H1 (cell line): Measurements from ENCODE around the gene FBN2. TPM values are rescaled to one million over a fixed set of nuclear protein-coding genes. Genes with fewer than 3 reads are reported as not detected.

Experiments used
- CTCF ChIA-PET: fragments of 300-600 bp; sonication (Branson Sonifier 250); formaldehyde crosslinking; loops from one replicate; lab custom pipeline; 2021; ENCODE audit not compliant: partially characterized antibody; lab: Charles Lee
- POLR2A ChIA-PET: fragments of 300-600 bp; sonication (Branson Sonifier 250); formaldehyde crosslinking; loops from one replicate; lab custom pipeline; 2021; ENCODE audit warnings: inconsistent platforms; ENCODE audit not compliant: partially characterized antibody; lab: Charles Lee
- DNase-seq, 2 experiments: peaks; one replicate each; pipeline versions ENCODE4 v3.0.0 to v3.0.0-alpha.2; 2010 to 2022; ENCODE audit warnings: low spot score in 2 of 2, low read depth in 1 of 2, mixed read lengths in 1 of 2
- FAIRE-seq: peaks from 2 replicates; lab custom pipeline; 2011; peaks lifted over from hg19 to GRCh38; lab: Jason Lieb, UNC
- H2AFZ ChIP-seq: 2 replicates; pipeline ENCODE4 v1.8.1; 2012; ENCODE audit warnings: low read length, inconsistent platforms
- H2AK5ac ChIP-seq: 2 replicates; pipeline ENCODE4 v1.6.1; 2013; ENCODE audit warnings: low read depth, low read length
- H2BK120ac ChIP-seq: replicated peaks from 2 replicates; pipeline ENCODE3; 2013; ENCODE audit warnings: low read depth, low read length, inconsistent platforms
- H2BK12ac ChIP-seq: 2 replicates; pipeline ENCODE4 v1.6.1; 2013; ENCODE audit warnings: low read depth, low read length
- H2BK15ac ChIP-seq: 2 replicates; pipeline ENCODE4 v1.6.1; 2013; ENCODE audit warnings: low read length
- H2BK20ac ChIP-seq: 2 replicates; pipeline ENCODE4 v1.6.1; 2013; ENCODE audit warnings: low read length
- H2BK5ac ChIP-seq: 2 replicates; pipeline ENCODE4 v1.6.1; 2013; ENCODE audit warnings: low read depth, low read length
- H3K14ac ChIP-seq: 2 replicates; pipeline ENCODE4 v1.6.1; 2013; ENCODE audit warnings: inconsistent platforms; ENCODE audit not compliant: insufficient read length
- H3K18ac ChIP-seq: 2 replicates; pipeline ENCODE4 v1.6.1; 2013; ENCODE audit warnings: low read length; ENCODE audit errors: extremely low read depth
- H3K23ac ChIP-seq: 2 replicates; pipeline ENCODE4 v1.6.1; 2013; ENCODE audit warnings: inconsistent platforms; ENCODE audit not compliant: insufficient read length
- H3K23me2 ChIP-seq: 2 replicates; pipeline ENCODE4 v1.6.1; 2013; ENCODE audit warnings: low read depth, low read length
- H3K27ac ChIP-seq: 2 replicates; pipeline ENCODE4 v1.6.1; 2011; ENCODE audit warnings: low read depth, low read length, inconsistent platforms
- H3K27me3 ChIP-seq, 4 experiments: replicated peaks in 1 of 4; 1 replicate in 1 of 4; 2 replicates in 3 of 4; pipeline versions ENCODE4 v1.6.1 to v1.8.1; 2011 to 2013; ENCODE audit warnings: low read length in 3 of 4, mild to moderate bottlenecking in 3 of 4, inconsistent platforms in 2 of 4, mixed read lengths in 2 of 4, moderate library complexity in 1 of 4; ENCODE audit not compliant: control insufficient read depth in 3 of 4, insufficient read depth in 3 of 4; ENCODE audit errors: extremely low read depth in 1 of 4
- H3K36me3 ChIP-seq, 4 experiments: 2 replicates each; pipeline versions ENCODE4 v1.6.1 to v1.8.1; 2011 to 2013; ENCODE audit warnings: mild to moderate bottlenecking in 4 of 4, low read length in 3 of 4, moderate library complexity in 2 of 4, control low read depth in 1 of 4, inconsistent platforms in 1 of 4; ENCODE audit not compliant: insufficient read depth in 4 of 4, control insufficient read depth in 2 of 4
- H3K4ac ChIP-seq: replicated peaks from 2 replicates; pipeline ENCODE3; 2013; ENCODE audit warnings: low read length, low read depth, mixed read lengths, inconsistent platforms; ENCODE audit not compliant: insufficient read length
- H3K4me1 ChIP-seq, 4 experiments: replicated peaks in 1 of 4; 1 replicate in 1 of 4; 2 replicates in 3 of 4; pipeline versions ENCODE4 v1.6.1 to v1.8.1; 2011 to 2013; ENCODE audit warnings: low read length in 3 of 4, inconsistent platforms in 2 of 4, mixed read lengths in 1 of 4; ENCODE audit not compliant: insufficient read depth in 4 of 4, control insufficient read depth in 3 of 4
- H3K4me2 ChIP-seq, 2 experiments: 2 replicates each; pipeline versions ENCODE4 v1.6.1 to v1.8.1; 2011 to 2013; ENCODE audit warnings: low read depth in 2 of 2, low read length in 2 of 2, control low read depth in 1 of 2, inconsistent platforms in 1 of 2, mild to moderate bottlenecking in 1 of 2; ENCODE audit not compliant: insufficient read depth in 1 of 2
- H3K4me3 ChIP-seq, 4 experiments: fragments of 200-600, 300-600 bp in 1 of 4; sonication (generic), shearing (Covaris generic), sonication (Bioruptor Twin) in 1 of 4; 2 replicates each; pipeline versions ENCODE4 v1.5.1 to v1.8.1; 2011 to 2016; ENCODE audit warnings: low read length in 4 of 4, low read depth in 3 of 4, control low read depth in 2 of 4, inconsistent platforms in 2 of 4, mild to moderate bottlenecking in 2 of 4, mixed read lengths in 1 of 4, moderate library complexity in 1 of 4; ENCODE audit not compliant: insufficient read depth in 2 of 4; ENCODE audit errors: extremely low read depth in 1 of 4
- H3K56ac ChIP-seq: replicated peaks from 2 replicates; pipeline ENCODE3; 2013; ENCODE audit warnings: low read depth, mild to moderate bottlenecking, mixed read lengths, low read length, inconsistent platforms; ENCODE audit not compliant: insufficient read length
- H3K79me1 ChIP-seq: 2 replicates; pipeline ENCODE4 v1.6.1; 2013; ENCODE audit warnings: low read depth, low read length, control low read depth
- H3K79me2 ChIP-seq, 2 experiments: 2 replicates each; pipeline versions ENCODE4 v1.6.1 to v1.8.1; 2012 to 2013; ENCODE audit warnings: low read length in 2 of 2, mild to moderate bottlenecking in 2 of 2, inconsistent platforms in 1 of 2; ENCODE audit not compliant: insufficient read depth in 2 of 2, control insufficient read depth in 1 of 2
- H3K9ac ChIP-seq, 4 experiments: replicated peaks in 1 of 4; 1 replicate in 1 of 4; 2 replicates in 3 of 4; pipeline versions ENCODE4 v1.6.1 to v1.8.1; 2011 to 2013; ENCODE audit warnings: low read depth in 3 of 4, low read length in 3 of 4, control low read depth in 2 of 4, mild to moderate bottlenecking in 2 of 4, moderate library complexity in 2 of 4, inconsistent platforms in 1 of 4; ENCODE audit errors: extremely low read depth in 1 of 4
- H3K9me3 ChIP-seq, 2 experiments: 2 replicates each; pipeline versions ENCODE4 v1.6.1 to v1.8.1; 2012 to 2013; ENCODE audit warnings: mild to moderate bottlenecking in 2 of 2, moderate library complexity in 2 of 2, control low read depth in 1 of 2, inconsistent platforms in 1 of 2, low read depth in 1 of 2, low read length in 1 of 2, mixed read lengths in 1 of 2; ENCODE audit not compliant: insufficient read depth in 2 of 2
- H4K20me1 ChIP-seq, 2 experiments: replicated peaks in 1 of 2; 2 replicates each; pipeline versions ENCODE3 to v1.8.1; 2011 to 2013; ENCODE audit warnings: inconsistent platforms in 2 of 2, low read length in 2 of 2, mild to moderate bottlenecking in 1 of 2; ENCODE audit not compliant: insufficient read depth in 2 of 2, control insufficient read depth in 1 of 2
- H4K5ac ChIP-seq: 2 replicates; pipeline ENCODE4 v1.6.1; 2013; ENCODE audit warnings: low read length, low read depth, mixed read lengths, inconsistent platforms; ENCODE audit not compliant: insufficient read length
- H4K8ac ChIP-seq: 2 replicates; pipeline ENCODE4 v1.8.0; 2013; ENCODE audit warnings: mild to moderate bottlenecking, moderate library complexity, low read length, inconsistent platforms; ENCODE audit not compliant: insufficient read depth; ENCODE audit errors: extremely low read depth
- H4K91ac ChIP-seq: replicated peaks from 2 replicates; pipeline ENCODE3; 2013; ENCODE audit warnings: low read length, mixed read lengths, inconsistent platforms; ENCODE audit not compliant: insufficient read length
- BCL11A ChIP-seq, 2 experiments: IDR thresholded peaks; one replicate each; pipeline ENCODE4 v1.6.1; 2011; ENCODE audit warnings: low read depth in 2 of 2, low read length in 2 of 2, mild to moderate bottlenecking in 2 of 2
- BRCA1 ChIP-seq: IDR thresholded peaks from 2 replicates; pipeline ENCODE4 v1.6.1; 2012; ENCODE audit warnings: low read depth, low read length, improper control_type of control experiment
- CREB1 ChIP-seq: IDR thresholded peaks from 2 replicates; pipeline ENCODE4 v1.6.1; 2012; ENCODE audit warnings: inconsistent platforms
- CTBP2 ChIP-seq: IDR thresholded peaks from 2 replicates; pipeline ENCODE4 v1.7.0; 2011; ENCODE audit warnings: borderline replicate concordance, mild to moderate bottlenecking, moderate library complexity, mixed read lengths, low read length; ENCODE audit not compliant: insufficient read depth, insufficient read length
- GABPA ChIP-seq: IDR thresholded peaks from 2 replicates; pipeline ENCODE4 v1.6.1; 2011; ENCODE audit warnings: mild to moderate bottlenecking, low read length, moderate library complexity, borderline replicate concordance; ENCODE audit not compliant: insufficient read depth
- KDM4A ChIP-seq: IDR thresholded peaks from one replicate; pipeline ENCODE4 v1.7.1; 2012; ENCODE audit warnings: low read depth, mild to moderate bottlenecking, moderate library complexity, low read length, inconsistent platforms; ENCODE audit not compliant: severe bottlenecking
- MAFK ChIP-seq: IDR thresholded peaks from 2 replicates; pipeline ENCODE4 v1.6.1; 2012; ENCODE audit warnings: low read depth, mild to moderate bottlenecking, improper control_type of control experiment, low read length
- NANOG ChIP-seq: IDR thresholded peaks from 2 replicates; pipeline ENCODE4 v1.6.1; 2011; ENCODE audit warnings: low read length, low read depth, mild to moderate bottlenecking, inconsistent platforms; ENCODE audit not compliant: insufficient read depth, poor library complexity, severe bottlenecking
- SIX5 ChIP-seq: IDR thresholded peaks from 2 replicates; pipeline ENCODE4 v1.6.1; 2011; ENCODE audit warnings: mild to moderate bottlenecking, low read depth, low read length
- SP2 ChIP-seq: IDR thresholded peaks from 2 replicates; pipeline ENCODE4 v1.6.1; 2012; ENCODE audit warnings: mild to moderate bottlenecking, low read length, inconsistent platforms
- TBP ChIP-seq: IDR thresholded peaks from 2 replicates; pipeline ENCODE4 v1.6.1; 2011; ENCODE audit warnings: low read depth, low read length, improper control_type of control experiment
- TCF12 ChIP-seq: IDR thresholded peaks from 2 replicates; pipeline ENCODE4 v1.6.1; 2011; ENCODE audit warnings: low read depth, mild to moderate bottlenecking, low read length
- WGBS, 2 experiments: shearing (Covaris generic) in 1 of 2; methylation state at CpG; one replicate each; pipeline versions ENCODE4 v1.1.6 to v1.1.7; 2013 to 2015; ENCODE audit warnings: low lambda C conversion rate in 2 of 2, mixed read lengths in 2 of 2, inconsistent platforms in 1 of 2, low coverage in 1 of 2, missing lambda C conversion rate in 1 of 2; ENCODE audit not compliant: insufficient replicate concordance in 2 of 2, insufficient coverage in 1 of 2, insufficient read length in 1 of 2; ENCODE audit errors: extremely low coverage in 1 of 2, missing lambda C conversion rate in 1 of 2; 5-methylcytosine and 5-hydroxymethylcytosine counted together
- long read RNA-seq, 2 experiments: library from RNA in 1 of 2; library from capped mRNA in 1 of 2; stranded (forward); transcript quantifications; one replicate each; pipeline ENCODE4 v2.0.0, GENCODE V29; 2021; ENCODE audit warnings: inconsistent platforms in 1 of 2
- polyA minus RNA-seq, 3 experiments: library from RNA; depleted of rRNA, polyadenylated mRNA; stranded (reverse); fragments of >200 nt; gene quantifications; 1 replicate in 2 of 3; 2 replicates in 1 of 3; pipeline ENCODE4 v1.2.3, GENCODE V29; 2011
- polyA plus RNA-seq, 7 experiments: library from polyadenylated mRNA; depleted of rRNA in 3 of 7; stranded (reverse) in 5 of 7; unstranded in 2 of 7; fragments of >200 nt in 5 of 7; fragments of 200-250 nt in 2 of 7; gene quantifications; 1 replicate in 5 of 7; 2 replicates in 1 of 7; 4 replicates in 1 of 7; pipeline versions ENCODE4 v1.2.1 to v1.2.3, GENCODE V29; 2011 to 2013; ENCODE audit warnings: missing spikeins in 2 of 7, mixed read lengths in 2 of 7
- total RNA-seq: library from RNA; stranded (reverse); fragmentation: NEBNext Ultra II Directional; extraction: Animal tissue kit (Norgen Biotek cat#: 25700); gene quantifications from 2 replicates; pipeline ENCODE4 v1.2.1, GENCODE V29; 2021

The FBN2 gene
- 15.9 and 16.3 TPM in 2 replicates for total RNA-seq
- polyA plus RNA-seq (2011; rRNA removed): 9.0 and 14.1 TPM in 2 replicates
- polyA plus RNA-seq (2011; cell fraction: cytosol; rRNA removed): 7.9 TPM
- 19.1 TPM for polyA plus RNA-seq (2011; cell fraction: nucleus; rRNA removed)
- 21.5 to 27.3 TPM (median 24.7 TPM) in 4 replicates for polyA plus RNA-seq (2012, experiment 1 of 2)
- 1.0 TPM for polyA plus RNA-seq (2012, experiment 2 of 2)
- 13.4 TPM for polyA plus RNA-seq (2013, experiment 1 of 2)
- 9.3 TPM for polyA plus RNA-seq (2013, experiment 2 of 2)
- 56.3 and 129 TPM in 2 replicates for polyA minus RNA-seq (2011; rRNA and poly(A)+ RNA removed)
- 16.8 TPM for polyA minus RNA-seq (2011; cell fraction: cytosol; rRNA and poly(A)+ RNA removed)
- polyA minus RNA-seq (2011; cell fraction: nucleus; rRNA and poly(A)+ RNA removed): 50.3 TPM
- long read RNA-seq, experiment 1, partial matches to known transcripts: 4 of 13 reads
- long read RNA-seq, experiment 1, other reads (novel, unspliced or antisense): 9 of 13 reads
- long read RNA-seq, experiment 2, partial matches to known transcripts: 1 of 1 reads
- long read RNA-seq, experiment 2, other reads (novel, unspliced or antisense): 0 of 1 reads

- Histone ChIP-seq H3K36me3 (no peaks in the 10 kb centered on the region; a peak in 1 of 8 replicates), H2BK15ac (no peak within 1 kb of the TSS), H4K91ac (peak within 1 kb of the TSS; percentile 10), H2BK20ac (no peak within 1 kb of the TSS), H2AK5ac (no peak within 1 kb of the TSS), H2BK120ac (peak within 1 kb of the TSS; percentile 43), H2AFZ (no peak within 1 kb of the TSS; the same call in 1 of the 2 replicates), H3K23me2 (peaks cover 23% of the 10 kb centered on the region; the same call in 1 of the 2 replicates), H3K27me3 (peaks cover 2 to 24% (median 20%) of the 10 kb centered on the region in 4 experiments), H3K79me2 (no peaks in the 10 kb centered on the region), H4K20me1 (no peaks in the 10 kb centered on the region), H4K8ac (peak within 1 kb of the TSS; percentile 93), H2BK5ac (no peak within 1 kb of the TSS; the same call in 1 of the 2 replicates), H3K9ac (peak within 1 kb of the TSS; percentile 29 to 68 (median 56); a peak in 5 of 7 replicates), H3K9me3 (no peaks in the 10 kb centered on the region), H3K18ac (peak within 1 kb of the TSS; percentile 60), H3K79me1 (no peaks in the 10 kb centered on the region), H3K4me1 (peaks cover 0 to 4% (median 2%) of the 10 kb centered on the region in 4 experiments; a peak in 3 of 7 replicates), H3K27ac (no peak within 1 kb of the TSS), H2BK12ac (no peak within 1 kb of the TSS), H4K5ac (peak within 1 kb of the TSS; percentile 22), H3K4me2 (peak within 1 kb of the TSS; percentile 85 to 93), H3K23ac (no peak within 1 kb of the TSS), H3K56ac (no peak within 1 kb of the TSS), H3K14ac (no peak within 1 kb of the TSS), H3K4me3 (peak within 1 kb of the TSS; percentile 38 to 78 (median 61)), H3K4ac (peak within 1 kb of the TSS; percentile 53)
- ChIA-PET POLR2A (interaction anchor here (1.0 to 1.4 kb wide), 2 partner anchors 9 to 158 kb away, joined by 3 to 7 read pairs; no protein-coding TSS in a partner anchor), CTCF (interaction anchor here (0.7 to 2.6 kb wide), 2 partner anchors 135 to 137 kb away, joined by 3 to 12 read pairs; no protein-coding TSS in a partner anchor)
- FAIRE-seq: no peak
- no peak for DNase-seq
- WGBS, 2 experiments: 0% methylated on average over 16 of the region's 26 CpGs; no CpG with 5 or more reads in 1 of the 2 experiments
- no peak for TF ChIP-seq BCL11A (IDR thresholded peaks at IDR 0.05; ENCODE audit: low read depth in 2 of 2, low read length in 2 of 2)
- TF ChIP-seq GABPA: no peak
- TF ChIP-seq NANOG: no peak
- TF ChIP-seq TBP: no peak
- TF ChIP-seq KDM4A: no peak
- TF ChIP-seq TCF12: no peak
- no peak for TF ChIP-seq MAFK
- no peak for TF ChIP-seq SIX5
- no peak for TF ChIP-seq CREB1
- TF ChIP-seq CTBP2: no peak
- TF ChIP-seq SP2: no peak
- TF ChIP-seq BRCA1: no peak
Observed at GRCh38 chr5:128538000-128538249, at the start of gene FBN2. FBN2 (minus strand) TSS chr5:128538245; CDS start chr5:128537603, 642 bp downstream.
